Keratinocyte (primary cell): ENCODE results near the gene SCARB1. TPM values are rescaled to one million over a fixed set of nuclear protein-coding genes. Genes with fewer than 3 reads are reported as not detected.

Experiments
- DNase-seq: peaks from one replicate; pipeline ENCODE4 v3.0.0-alpha.2; 2011; ENCODE audit warnings: low read depth, missing footprints, low spot score
- FAIRE-seq: peaks from 2 replicates; lab custom pipeline; 2011; peaks lifted over from hg19 to GRCh38; lab: Jason Lieb, UNC
- H2AFZ ChIP-seq: 2 replicates; pipeline ENCODE4 v1.6.0; 2012; ENCODE audit warnings: low read length, control low read depth, inconsistent platforms; ENCODE audit not compliant: control insufficient read depth
- H3K27ac ChIP-seq: 2 replicates; pipeline ENCODE4 v1.5.1; 2011; ENCODE audit warnings: low read length; ENCODE audit not compliant: control insufficient read depth, insufficient read depth
- H3K27me3 ChIP-seq: 3 replicates; pipeline ENCODE4 v1.6.0; 2011; ENCODE audit warnings: low read length; ENCODE audit not compliant: control insufficient read depth, insufficient read depth; ENCODE audit errors: extremely low read depth
- H3K36me3 ChIP-seq, 2 experiments: 2 replicates in 1 of 2; 3 replicates in 1 of 2; pipeline ENCODE4 v1.5.1; 2011; ENCODE audit warnings: low read length in 2 of 2, mild to moderate bottlenecking in 1 of 2; ENCODE audit not compliant: control insufficient read depth in 2 of 2, insufficient read depth in 2 of 2; ENCODE audit errors: extremely low read depth in 1 of 2
- H3K4me1 ChIP-seq: 3 replicates; pipeline ENCODE4 v1.5.1; 2011; ENCODE audit warnings: low read length; ENCODE audit not compliant: control insufficient read depth, insufficient read depth; ENCODE audit errors: extremely low read depth
- H3K4me2 ChIP-seq: 3 replicates; pipeline ENCODE4 v1.6.0; 2011; ENCODE audit warnings: low read depth, low read length; ENCODE audit not compliant: control insufficient read depth, insufficient read depth; ENCODE audit errors: extremely low read depth
- H3K4me3 ChIP-seq, 3 experiments: fragments of 200-600 bp in 1 of 3; sonication (generic) in 1 of 3; 2 replicates in 2 of 3; 3 replicates in 1 of 3; pipeline ENCODE4 v1.5.1; 2011 to 2016; ENCODE audit warnings: low read length in 3 of 3, mild to moderate bottlenecking in 3 of 3, control low read depth in 2 of 3, inconsistent platforms in 1 of 3, low read depth in 1 of 3, mixed read lengths in 1 of 3, mixed run types in 1 of 3, moderate library complexity in 1 of 3; ENCODE audit not compliant: control insufficient read depth in 2 of 3, insufficient read depth in 2 of 3; ENCODE audit errors: extremely low read depth in 1 of 3
- H3K79me2 ChIP-seq: 2 replicates; pipeline ENCODE4 v1.6.0; 2012; ENCODE audit warnings: low read length; ENCODE audit not compliant: control insufficient read depth, insufficient read depth
- H3K9ac ChIP-seq: 3 replicates; pipeline ENCODE4 v1.6.0; 2011; ENCODE audit warnings: low read length; ENCODE audit not compliant: control insufficient read depth, insufficient read depth; ENCODE audit errors: extremely low read depth
- H3K9me1 ChIP-seq: 3 replicates; pipeline ENCODE4 v1.6.0; 2011; ENCODE audit warnings: low read length; ENCODE audit not compliant: control insufficient read depth, insufficient read depth; ENCODE audit errors: extremely low read depth
- H3K9me3 ChIP-seq: 2 replicates; pipeline ENCODE4 v1.5.1; 2012; ENCODE audit warnings: low read depth, low read length; ENCODE audit not compliant: control insufficient read depth
- H4K20me1 ChIP-seq: 3 replicates; pipeline ENCODE4 v1.6.0; 2011; ENCODE audit warnings: low read length; ENCODE audit not compliant: control insufficient read depth, insufficient read depth; ENCODE audit errors: extremely low read depth
- EZH2 ChIP-seq: IDR thresholded peaks from one replicate; pipeline ENCODE4 v1.6.1; 2012; ENCODE audit warnings: inconsistent platforms, mild to moderate bottlenecking, low read length, moderate library complexity
- dilution Hi-C: fragments of 300-500 bp; cut with MboI; formaldehyde crosslinking; loops from one replicate; pipeline ENCODE4 v1.7.0; 2020; ENCODE audit warnings: low sequenced_read_pairs; ENCODE audit not compliant: extremely low pct_ligation_motif_present
- polyA plus RNA-seq, 5 experiments: library from polyadenylated mRNA; depleted of rRNA in 3 of 5; stranded (reverse) in 3 of 5; stranded (forward) in 1 of 5; unstranded in 1 of 5; fragments of >200 nt; gene quantifications; 1 replicate in 1 of 5; 2 replicates in 3 of 5; 3 replicates in 1 of 5; pipeline versions ENCODE4 v1.2.1 to v1.2.3, GENCODE V29; 2011 to 2012; ENCODE audit warnings: missing spikeins in 2 of 5, low read depth in 1 of 5, low replicate concordance in 1 of 5
- TF ChIP-seq, protein P1 (sequence below), 3 experiments: IDR thresholded peaks in 1 of 3; conservative IDR thresholded peaks in 1 of 3; optimal IDR thresholded peaks in 1 of 3; 2 replicates in 2 of 3; 3 replicates in 1 of 3; pipeline versions ENCODE3 to v1.5.1; 2011; ENCODE audit warnings: low read length in 3 of 3, mild to moderate bottlenecking in 3 of 3, moderate library complexity in 2 of 3, control low read depth in 1 of 3, inconsistent platforms in 1 of 3; ENCODE audit not compliant: insufficient read depth in 2 of 3; ENCODE audit errors: extremely low read depth in 1 of 3

SCARB1 gene
- polyA plus RNA-seq, 1 donor (not counting 4 experiments of a cell fraction or from before 2014, with no cell fraction given), result 40.9 TPM

GRCh38 chr12:124753228-124753591, 110.5 kb downstream of the SCARB1 start:
- no peak for FAIRE-seq
- H3K27ac ChIP-seq, result no peak overlapping the region
- dilution Hi-C loops, result no loop called here

GRCh38 chr12:124752437-124753227, 111.0 kb downstream of the SCARB1 start:
- peaks cover 2% of the 10 kb centered on the region for H3K4me1 ChIP-seq
- no peak overlapping the region for H3K27ac ChIP-seq
- DNase-seq (no peak), FAIRE-seq (no peak)
- no peak overlapping the region for H2AFZ ChIP-seq
- H3K9me3 ChIP-seq, result peaks cover 2% of the 10 kb centered on the region
- no peaks in the 10 kb centered on the region for H3K36me3 ChIP-seq
- dilution Hi-C loops, result no loop called here
- H3K9ac ChIP-seq, result no peak overlapping the region
- no peak overlapping the region for H3K4me3 ChIP-seq
- H3K9me1 ChIP-seq, result no peaks in the 10 kb centered on the region
- TF ChIP-seq EZH2, result peak; percentile 50
- TF ChIP-seq, protein P1, sequence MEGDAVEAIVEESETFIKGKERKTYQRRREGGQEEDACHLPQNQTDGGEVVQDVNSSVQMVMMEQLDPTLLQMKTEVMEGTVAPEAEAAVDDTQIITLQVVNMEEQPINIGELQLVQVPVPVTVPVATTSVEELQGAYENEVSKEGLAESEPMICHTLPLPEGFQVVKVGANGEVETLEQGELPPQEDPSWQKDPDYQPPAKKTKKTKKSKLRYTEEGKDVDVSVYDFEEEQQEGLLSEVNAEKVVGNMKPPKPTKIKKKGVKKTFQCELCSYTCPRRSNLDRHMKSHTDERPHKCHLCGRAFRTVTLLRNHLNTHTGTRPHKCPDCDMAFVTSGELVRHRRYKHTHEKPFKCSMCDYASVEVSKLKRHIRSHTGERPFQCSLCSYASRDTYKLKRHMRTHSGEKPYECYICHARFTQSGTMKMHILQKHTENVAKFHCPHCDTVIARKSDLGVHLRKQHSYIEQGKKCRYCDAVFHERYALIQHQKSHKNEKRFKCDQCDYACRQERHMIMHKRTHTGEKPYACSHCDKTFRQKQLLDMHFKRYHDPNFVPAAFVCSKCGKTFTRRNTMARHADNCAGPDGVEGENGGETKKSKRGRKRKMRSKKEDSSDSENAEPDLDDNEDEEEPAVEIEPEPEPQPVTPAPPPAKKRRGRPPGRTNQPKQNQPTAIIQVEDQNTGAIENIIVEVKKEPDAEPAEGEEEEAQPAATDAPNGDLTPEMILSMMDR (optimal IDR thresholded peaks at IDR 0.05 in 1 of 3, IDR thresholded peaks at IDR 0.05 in 1 of 3, conservative IDR thresholded peaks at IDR 0.05 in 1 of 3; ENCODE audit: extremely low read depth in 1 of 3, insufficient read depth in 2 of 3, low read length in 3 of 3), result no peak
- peaks cover 46% of the 10 kb centered on the region for H3K27me3 ChIP-seq
- no peaks in the 10 kb centered on the region for H3K79me2 ChIP-seq
- no peak overlapping the region for H3K4me2 ChIP-seq
- no peaks in the 10 kb centered on the region for H4K20me1 ChIP-seq

More at GRCh38 chr12:124753228-124753591, 110.5 kb downstream of the SCARB1 start:
- Histone ChIP-seq H3K9me1 (no peaks in the 10 kb centered on the region), H3K9ac (no peak overlapping the region), H3K27me3 (peaks cover 52% of the 10 kb centered on the region), H3K4me1 (no peaks in the 10 kb centered on the region), H2AFZ (no peak overlapping the region), H4K20me1 (no peaks in the 10 kb centered on the region), H3K4me3 (no peak overlapping the region), H3K79me2 (no peaks in the 10 kb centered on the region), H3K9me3 (peaks cover 2% of the 10 kb centered on the region), H3K4me2 (no peak overlapping the region), H3K36me3 (no peaks in the 10 kb centered on the region)
- no peak for DNase-seq
- no peak for TF ChIP-seq EZH2
- TF ChIP-seq, protein P1 (optimal IDR thresholded peaks at IDR 0.05 in 1 of 3, IDR thresholded peaks at IDR 0.05 in 1 of 3, conservative IDR thresholded peaks at IDR 0.05 in 1 of 3; ENCODE audit: extremely low read depth in 1 of 3, insufficient read depth in 2 of 3, low read length in 3 of 3), result no peak
